Amygdala (tissue), 56 donors: Measurements from ENCODE around the gene CYFIP1.
A peak's percentile ranks its signal among the peaks of the same experiment; 100 is the strongest.

ENCODE experiments used
- DNase-seq, 56 donors: peaks; one replicate each; lab custom pipeline; 2025; lab: John Stamatoyannopoulos, UW

Gene CYFIP1

DNA sequence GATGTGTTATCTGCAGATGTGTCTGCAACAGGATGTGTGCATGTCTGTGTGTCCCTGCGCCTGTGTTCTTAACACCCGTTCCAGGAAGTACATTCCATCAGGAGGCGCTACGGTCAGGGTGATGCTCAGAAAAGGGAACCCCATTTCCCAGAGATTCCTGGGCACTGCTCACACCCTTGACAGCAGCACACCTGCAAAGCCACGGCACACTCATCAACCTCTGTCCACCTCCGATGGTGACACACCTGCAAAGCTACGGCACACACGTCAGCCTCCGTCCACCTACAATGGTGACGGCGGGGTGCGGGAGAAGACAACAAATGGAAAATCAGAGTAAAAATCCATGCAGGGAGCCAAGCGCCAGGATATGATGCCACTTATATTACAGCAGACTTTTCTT is 86.3 kb downstream of the CYFIP1 start:
- DNase-seq = no peak

DNA sequence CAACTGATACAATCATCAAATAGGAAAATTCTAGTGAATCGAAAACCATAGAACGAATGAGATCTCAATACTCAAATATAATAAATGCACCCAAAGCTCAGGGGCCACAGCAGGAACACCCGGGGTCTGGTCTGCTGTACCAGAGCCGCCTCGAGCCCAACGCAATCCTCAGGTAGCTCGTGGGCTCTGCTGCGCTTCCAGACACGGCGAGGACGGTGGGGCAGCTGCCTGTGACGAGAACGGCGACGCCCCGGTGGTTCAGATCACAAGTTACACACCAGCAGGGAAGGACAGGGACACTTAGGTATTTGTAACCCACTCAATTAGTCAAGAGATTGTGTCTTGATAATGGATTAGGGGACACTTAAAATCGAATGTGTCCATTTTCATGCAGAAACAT is 87.1 kb downstream of the CYFIP1 start:
- DNase-seq = no peak

- no peak for DNase-seq
Measured at GRCh38 chr15:22892333-22892732, 87.8 kb downstream of the CYFIP1 start.

GRCh38 chr15:22891426-22892210 is 88.5 kb downstream of the CYFIP1 start:
- DNase-seq = no peak

GRCh38 chr15:22890296-22890695 is 89.9 kb downstream of the CYFIP1 start:
- no peak for DNase-seq

- DNase-seq = no peak
Measured at GRCh38 chr15:22889146-22889818, 90.9 kb downstream of the CYFIP1 start.

- DNase-seq = peak in 7 of 56 donors; percentile 17 to 50 (median 30)
Measured at GRCh38 chr15:22888120-22888859, 91.9 kb downstream of the CYFIP1 start.

DNA sequence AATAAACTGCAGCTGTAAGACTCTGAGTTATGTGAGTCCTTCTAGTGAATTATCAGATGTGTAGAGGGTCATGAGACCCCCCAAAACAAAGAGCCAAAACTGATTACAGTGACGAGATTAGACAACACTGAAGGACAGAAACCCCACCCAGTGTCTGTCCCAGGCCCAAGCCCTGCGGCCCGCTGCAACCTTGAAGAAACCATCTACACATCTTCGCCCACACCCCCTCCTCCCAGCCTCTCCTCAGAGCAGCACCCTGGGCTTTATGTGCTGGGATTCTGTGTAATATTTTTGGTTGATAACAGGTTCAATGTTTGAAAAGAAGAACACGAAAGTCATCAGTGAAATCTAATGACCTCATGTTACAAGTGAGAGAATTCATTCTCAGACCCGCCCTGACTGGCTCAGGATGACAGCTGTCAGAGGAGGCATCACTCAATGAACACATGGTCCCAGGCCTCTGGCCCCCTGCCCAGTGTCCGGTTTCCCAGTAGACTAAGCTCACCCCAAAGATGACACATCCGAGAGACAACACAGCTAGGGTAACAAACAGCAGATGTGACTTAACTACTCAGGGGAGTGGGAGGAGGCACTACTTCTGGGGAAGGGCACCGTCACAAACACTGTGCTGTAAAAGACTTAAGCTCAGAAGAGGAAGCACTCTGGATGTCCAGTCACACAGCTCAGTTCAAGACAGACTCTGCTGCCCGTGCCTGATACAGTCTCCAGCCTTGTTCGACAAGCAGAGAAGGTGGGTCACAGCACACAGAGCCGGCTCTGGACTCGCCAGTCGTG is 92.8 kb downstream of the CYFIP1 start:
- peak in 12 of 56 donors; percentile 9 to 83 (median 32) for DNase-seq

DNA sequence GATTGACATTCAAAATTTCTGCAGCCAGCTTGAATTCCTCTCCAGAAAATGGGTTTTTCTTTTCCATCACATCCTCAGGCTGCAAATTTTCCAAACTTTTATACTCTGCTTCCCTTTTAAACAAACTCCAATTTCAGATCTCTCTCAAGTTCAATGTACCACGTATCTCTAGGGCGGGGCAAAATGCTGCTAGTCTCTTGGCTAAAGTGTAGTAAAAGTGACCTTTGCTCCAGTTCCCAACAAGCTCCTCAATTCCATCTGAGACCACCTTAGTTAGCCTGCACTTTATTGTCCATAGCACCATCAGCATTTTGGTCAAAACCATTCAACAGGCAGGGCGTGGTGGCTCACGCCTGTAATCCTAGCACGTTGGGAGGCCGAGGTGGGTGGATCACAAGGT is 95.0 kb downstream of the CYFIP1 start:
- DNase-seq = no peak

GRCh38 chr15:22884344-22884743 is 95.8 kb downstream of the CYFIP1 start:
- DNase-seq = no peak

DNA sequence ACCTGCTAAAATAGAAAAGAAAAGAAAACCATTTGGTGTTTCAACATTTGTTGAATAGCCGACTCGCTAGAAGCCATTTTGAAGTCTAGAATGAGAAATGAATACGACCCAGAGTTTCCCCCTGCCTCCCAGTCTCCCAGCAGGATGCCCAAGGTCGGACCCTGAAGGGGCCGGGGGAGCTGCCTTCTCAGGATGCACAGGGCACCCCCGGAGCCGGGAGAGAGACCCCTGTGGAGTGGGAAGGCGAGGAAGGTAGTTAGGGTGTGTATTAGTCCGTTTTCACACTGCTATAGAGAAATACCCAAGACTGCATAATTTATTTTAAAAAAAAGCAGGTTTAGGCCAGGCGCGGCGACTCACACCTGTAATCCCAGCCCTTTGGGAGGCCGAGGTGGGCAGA is 97.0 kb downstream of the CYFIP1 start:
- no peak for DNase-seq

DNA sequence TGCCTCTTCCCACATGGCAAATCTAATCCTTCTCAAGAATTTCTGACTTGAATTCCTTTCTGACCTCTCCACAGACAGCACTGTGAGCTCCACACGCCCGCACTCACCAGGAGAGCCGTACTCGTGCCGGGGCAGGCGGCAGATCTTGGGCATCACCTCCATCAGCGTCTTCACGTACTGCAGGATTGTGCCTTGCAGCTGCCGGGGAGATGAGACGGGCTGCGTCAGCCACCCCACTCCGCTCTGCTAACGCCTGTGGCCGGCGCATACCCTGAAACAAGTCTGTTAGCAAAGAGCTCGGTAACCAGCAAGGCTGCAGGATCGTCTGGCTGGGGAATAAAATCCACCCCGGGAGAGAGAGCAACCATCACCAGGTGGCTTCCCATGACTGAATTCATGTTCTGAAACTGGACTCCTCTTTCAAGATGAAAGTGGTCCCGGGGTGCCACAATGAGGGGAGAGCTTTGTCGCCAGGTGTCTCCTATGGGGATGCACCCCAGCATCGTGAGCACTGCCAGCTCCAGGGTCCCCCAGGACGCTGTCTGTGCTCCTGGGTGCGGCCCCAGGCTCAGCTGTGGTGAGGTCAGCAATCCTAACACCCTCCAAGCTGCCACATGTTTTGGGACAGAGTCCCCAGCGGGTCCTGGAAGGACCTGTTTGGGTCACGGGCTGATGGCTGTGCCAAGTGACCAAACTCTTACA is 98.3 kb downstream of the CYFIP1 start:
- DNase-seq = no peak

- no peak for DNase-seq
Measured at GRCh38 chr15:22880981-22881738, 99.0 kb downstream of the CYFIP1 start.

GRCh38 chr15:22880068-22880980 is 99.8 kb downstream of the CYFIP1 start:
- DNase-seq = no peak

DNA sequence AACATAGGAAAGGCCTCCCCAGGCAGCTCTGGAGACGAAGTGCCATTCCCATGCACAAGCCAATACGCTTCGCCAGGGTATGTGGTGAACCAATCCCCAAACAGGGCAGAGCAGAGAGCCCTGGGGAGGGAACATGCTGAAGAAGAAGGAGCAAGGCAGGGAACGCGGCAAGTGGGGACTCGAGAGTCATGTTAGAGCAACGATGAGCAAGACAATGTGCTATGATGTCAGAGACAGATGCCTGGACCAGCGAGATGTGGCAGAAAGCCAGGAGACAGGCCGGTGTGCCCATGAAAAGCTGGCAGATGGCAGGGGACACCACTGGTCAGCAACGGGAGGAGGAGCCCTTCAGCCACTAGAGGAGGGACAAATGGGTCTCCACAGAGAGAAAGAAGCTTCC is 102.1 kb downstream of the CYFIP1 start:
- peak in 4 of 56 donors; percentile 9 to 54 (median 20) for DNase-seq

GRCh38 chr15:22877607-22878006 is 102.6 kb downstream of the CYFIP1 start:
- DNase-seq = no peak

GRCh38 chr15:22877117-22877516 is 103.1 kb downstream of the CYFIP1 start:
- DNase-seq = no peak

DNA sequence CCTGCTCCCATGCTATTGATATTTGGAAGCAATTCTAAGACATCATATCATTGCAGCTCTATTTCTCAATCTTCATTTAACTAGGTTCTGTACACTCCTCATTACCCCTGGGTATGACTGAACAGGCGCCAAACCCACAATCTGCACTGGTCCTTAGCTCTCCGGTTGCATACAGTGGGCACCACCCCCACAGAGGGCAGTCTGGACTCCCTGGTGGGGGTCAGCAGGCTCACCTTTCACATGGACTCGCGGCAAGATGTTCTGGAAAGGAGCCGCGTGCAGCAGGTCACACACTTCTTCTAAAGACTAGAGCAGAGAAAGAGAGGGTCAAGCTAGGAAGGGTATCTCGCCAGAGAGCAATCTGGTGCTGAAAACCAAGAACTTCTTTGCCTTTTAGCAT is 105.2 kb downstream of the CYFIP1 start:
- no peak for DNase-seq
